SIG-M5 treated with dmso at 0.1 percent for 504 hours (cell line): ENCODE results near the gene PHF14.
"Not testable (repeated sequence)": the region's sequence is repeated elsewhere in the genome, so short reads cannot be mapped to it uniquely, and the experiment has no call there.

Source experiments
- DNase-seq: peaks from one replicate; lab custom pipeline; 2025; ENCODE audit not compliant: unreplicated experiment; lab: John Stamatoyannopoulos, UW

The PHF14 gene

GRCh38 chr7:10973061-10973941 is at the start of gene PHF14:
PHF14 (plus strand) TSS chr7:10973872; CDS start chr7:10974324, 452 bp downstream.
- DNase-seq: peak; percentile 96

- DNase-seq: no peak
These were observed 49.3 kb upstream of the PHF14 start for GRCh38 chr7:10924370-10924769.

- not testable (repeated sequence) for DNase-seq
These were observed 45.5 kb upstream of the PHF14 start for GRCh38 chr7:10928203-10928602.

- no peak for DNase-seq
These were observed 43.1 kb upstream of the PHF14 start for GRCh38 chr7:10930551-10930950.

- DNase-seq: no peak
These were observed 42.5 kb upstream of the PHF14 start for GRCh38 chr7:10931161-10931560.

GRCh38 chr7:10934292-10934691 is 39.4 kb upstream of the PHF14 start:
- no peak for DNase-seq

GRCh38 chr7:10939237-10939910 is 34.3 kb upstream of the PHF14 start:
- peak; percentile 45 for DNase-seq

GRCh38 chr7:10939911-10940703 is 33.6 kb upstream of the PHF14 start:
- DNase-seq: peak; percentile 91

GRCh38 chr7:10940704-10941355 is 32.8 kb upstream of the PHF14 start:
- DNase-seq: no peak

GRCh38 chr7:10950494-10950893 is 23.2 kb upstream of the PHF14 start:
- no peak for DNase-seq

- not testable (repeated sequence) for DNase-seq
These were observed 22.6 kb upstream of the PHF14 start for GRCh38 chr7:10950974-10951578.

GRCh38 chr7:10952588-10952987 is 21.1 kb upstream of the PHF14 start:
- no peak for DNase-seq

- not testable (repeated sequence) for DNase-seq
These were observed 20.5 kb upstream of the PHF14 start for GRCh38 chr7:10953078-10953750.

GRCh38 chr7:10956528-10956927 is 17.1 kb upstream of the PHF14 start:
- DNase-seq: no peak

- not testable (repeated sequence) for DNase-seq
These were observed 13.4 kb upstream of the PHF14 start for GRCh38 chr7:10960242-10960641.

GRCh38 chr7:10965016-10965415 is 8.7 kb upstream of the PHF14 start:
- DNase-seq: not testable (repeated sequence)

GRCh38 chr7:10972174-10972573 is 1.5 kb upstream of the PHF14 start:
- DNase-seq: no peak

- DNase-seq: peak; percentile 24
These were observed 555 bp downstream of the PHF14 start for GRCh38 chr7:10973942-10974911.

- DNase-seq: no peak
These were observed 3.4 kb downstream of the PHF14 start for GRCh38 chr7:10977113-10977512.
